GM12878 (cell line): Measurements from ENCODE around the gene TMEM174.

Experiments
- EED ChIP-seq: sonication (generic); IDR thresholded peaks from 2 replicates; pipeline ENCODE4 v1.6.1; 2016; ENCODE audit warnings: antibody characterized with exemption, low read depth
- WRNIP1 ChIP-seq: IDR thresholded peaks from 2 replicates; pipeline ENCODE4 v1.6.1; 2011; ENCODE audit warnings: low read depth, low read length, improper control_type of control experiment, borderline replicate concordance

GRCh38 chr5:73125289-73125688 is 47.7 kb upstream of the TMEM174 start:
- TF ChIP-seq EED (no peak), WRNIP1 (no peak)
